ENCODE measurements around the gene ZNF598.

GRCh38 chr16:1992704-1993317 is 16.8 kb downstream of the ZNF598 start:
- TF ChIP-seq POLR2A (IDR thresholded peaks at IDR 0.05): no peak
- no peak for TF ChIP-seq CTCF (IDR thresholded peaks at IDR 0.05)

Data from testis (tissue), 2 donors.